K562 (cell line): ENCODE results near the gene PALLD.

ENCODE experiments used
- FOS ChIP-seq: IDR thresholded peaks from 3 replicates; pipeline ENCODE4 v1.6.1; 2011; ENCODE audit not compliant: insufficient read length; ENCODE audit errors: extremely low read depth
- MCM7 ChIP-seq, 2 experiments: fragments of 450-650 bp; IDR thresholded peaks; 2 replicates each; pipeline ENCODE4 v1.6.1; 2016 to 2018
- TARDBP ChIP-seq: fragments of 450-650 bp; IDR thresholded peaks from 2 replicates; pipeline ENCODE4 v1.6.1; 2016
- TF ChIP-seq, protein P1 (sequence below), 2 experiments: fragments of 450-650 bp in 1 of 2; sonication (generic) in 1 of 2; formaldehyde crosslinking in 1 of 2; IDR thresholded peaks in 1 of 2; conservative IDR thresholded peaks in 1 of 2; 2 replicates each; pipeline versions ENCODE4 v1.6.1 to v1.8.1; 2016 to 2023; ENCODE audit warnings: mild to moderate bottlenecking in 2 of 2, moderate library complexity in 2 of 2, inconsistent platforms in 1 of 2, missing genetic modification reagents in 1 of 2
- TF ChIP-seq, protein P2 (sequence below): fragments of 250-450 bp; sonication (Bioruptor Pico); IDR thresholded peaks from 2 replicates; pipeline ENCODE4 v1.9.0; 2021; ENCODE audit warnings: mild to moderate bottlenecking, inconsistent platforms
- TF ChIP-seq, protein P3 (sequence below), 3 experiments: IDR thresholded peaks in 2 of 3; conservative IDR thresholded peaks in 1 of 3; 2 replicates each; pipeline ENCODE4 v1.5.1; 2011 to 2012; ENCODE audit warnings: low read length in 3 of 3, mild to moderate bottlenecking in 3 of 3, control low read depth in 2 of 3, improper control_type of control experiment in 1 of 3, inconsistent platforms in 1 of 3, low read depth in 1 of 3, mixed read lengths in 1 of 3, moderate library complexity in 1 of 3; ENCODE audit not compliant: insufficient read depth in 2 of 3

DNA sequence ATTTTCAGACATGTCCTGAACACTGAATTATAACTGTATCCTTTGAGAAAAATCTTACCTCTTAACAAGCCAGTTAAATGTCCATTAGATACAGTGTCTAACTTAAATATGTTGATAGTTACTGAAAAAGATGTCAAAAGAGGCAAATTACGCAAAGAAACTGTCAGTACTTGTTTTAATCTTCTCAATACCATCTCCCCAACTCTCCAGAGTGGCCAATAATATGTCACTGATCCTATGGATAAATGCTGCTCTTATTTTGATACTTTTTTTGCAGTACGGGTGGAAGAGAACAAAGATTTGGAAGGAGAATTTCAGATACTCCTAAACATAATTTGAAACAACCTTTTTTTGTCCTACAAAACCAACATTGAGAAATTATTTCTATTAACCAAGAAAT lies 320.5 kb downstream of the PALLD start:
- TF ChIP-seq, protein P1, sequence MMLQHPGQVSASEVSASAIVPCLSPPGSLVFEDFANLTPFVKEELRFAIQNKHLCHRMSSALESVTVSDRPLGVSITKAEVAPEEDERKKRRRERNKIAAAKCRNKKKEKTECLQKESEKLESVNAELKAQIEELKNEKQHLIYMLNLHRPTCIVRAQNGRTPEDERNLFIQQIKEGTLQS (IDR thresholded peaks at IDR 0.05) = no peak
- TF ChIP-seq, protein P1 (CRISPR knock-in tag; conservative IDR thresholded peaks at IDR 0.05) = no peak
- no peak for TF ChIP-seq TARDBP
- TF ChIP-seq, protein P2, sequence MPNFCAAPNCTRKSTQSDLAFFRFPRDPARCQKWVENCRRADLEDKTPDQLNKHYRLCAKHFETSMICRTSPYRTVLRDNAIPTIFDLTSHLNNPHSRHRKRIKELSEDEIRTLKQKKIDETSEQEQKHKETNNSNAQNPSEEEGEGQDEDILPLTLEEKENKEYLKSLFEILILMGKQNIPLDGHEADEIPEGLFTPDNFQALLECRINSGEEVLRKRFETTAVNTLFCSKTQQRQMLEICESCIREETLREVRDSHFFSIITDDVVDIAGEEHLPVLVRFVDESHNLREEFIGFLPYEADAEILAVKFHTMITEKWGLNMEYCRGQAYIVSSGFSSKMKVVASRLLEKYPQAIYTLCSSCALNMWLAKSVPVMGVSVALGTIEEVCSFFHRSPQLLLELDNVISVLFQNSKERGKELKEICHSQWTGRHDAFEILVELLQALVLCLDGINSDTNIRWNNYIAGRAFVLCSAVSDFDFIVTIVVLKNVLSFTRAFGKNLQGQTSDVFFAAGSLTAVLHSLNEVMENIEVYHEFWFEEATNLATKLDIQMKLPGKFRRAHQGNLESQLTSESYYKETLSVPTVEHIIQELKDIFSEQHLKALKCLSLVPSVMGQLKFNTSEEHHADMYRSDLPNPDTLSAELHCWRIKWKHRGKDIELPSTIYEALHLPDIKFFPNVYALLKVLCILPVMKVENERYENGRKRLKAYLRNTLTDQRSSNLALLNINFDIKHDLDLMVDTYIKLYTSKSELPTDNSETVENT (CRISPR knock-in tag) = no peak
- no peak for TF ChIP-seq FOS
- TF ChIP-seq, protein P3, sequence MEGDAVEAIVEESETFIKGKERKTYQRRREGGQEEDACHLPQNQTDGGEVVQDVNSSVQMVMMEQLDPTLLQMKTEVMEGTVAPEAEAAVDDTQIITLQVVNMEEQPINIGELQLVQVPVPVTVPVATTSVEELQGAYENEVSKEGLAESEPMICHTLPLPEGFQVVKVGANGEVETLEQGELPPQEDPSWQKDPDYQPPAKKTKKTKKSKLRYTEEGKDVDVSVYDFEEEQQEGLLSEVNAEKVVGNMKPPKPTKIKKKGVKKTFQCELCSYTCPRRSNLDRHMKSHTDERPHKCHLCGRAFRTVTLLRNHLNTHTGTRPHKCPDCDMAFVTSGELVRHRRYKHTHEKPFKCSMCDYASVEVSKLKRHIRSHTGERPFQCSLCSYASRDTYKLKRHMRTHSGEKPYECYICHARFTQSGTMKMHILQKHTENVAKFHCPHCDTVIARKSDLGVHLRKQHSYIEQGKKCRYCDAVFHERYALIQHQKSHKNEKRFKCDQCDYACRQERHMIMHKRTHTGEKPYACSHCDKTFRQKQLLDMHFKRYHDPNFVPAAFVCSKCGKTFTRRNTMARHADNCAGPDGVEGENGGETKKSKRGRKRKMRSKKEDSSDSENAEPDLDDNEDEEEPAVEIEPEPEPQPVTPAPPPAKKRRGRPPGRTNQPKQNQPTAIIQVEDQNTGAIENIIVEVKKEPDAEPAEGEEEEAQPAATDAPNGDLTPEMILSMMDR (IDR thresholded peaks at IDR 0.05 in 2 of 3, conservative IDR thresholded peaks at IDR 0.05 in 1 of 3; ENCODE audit: insufficient read depth in 2 of 3, low read depth in 1 of 3, low read length in 3 of 3) = no peak
- TF ChIP-seq MCM7 (IDR thresholded peaks at IDR 0.05) = no peak
